ENCODE measurements around the gene CEACAM19. TPM values are rescaled to one million over a fixed set of nuclear protein-coding genes. Genes with fewer than 3 reads are reported as not detected.

CEACAM19 gene
- total RNA-seq, 2 experiments from 2014 or later, result not detected

GRCh38 chr19:44685877-44686276, 14.6 kb downstream of the CEACAM19 start:
- no peaks in the 10 kb centered on the region for H3K79me2 ChIP-seq (ENCODE audit: insufficient read depth, low read depth, low read length)
- ChIA-PET CTCF (ENCODE audit: unreplicated experiment) (no interaction called here), POLR2A (no interaction called here)
- H3K4me1 ChIP-seq (ENCODE audit: insufficient read depth, low read length, poor library complexity, severe bottlenecking), result peaks cover 16% of the 10 kb centered on the region
- intact Hi-C loops (cut with micrococcal nuclease; ENCODE audit: unreplicated experiment), result no loop called here
- H3K9me3 ChIP-seq (ENCODE audit: low read length), result no peaks in the 10 kb centered on the region
- no peaks in the 10 kb centered on the region for H3K36me3 ChIP-seq (ENCODE audit: insufficient read depth, low read length)
- peak overlapping the region; percentile 45 for H3K4me2 ChIP-seq (ENCODE audit: low read length)
- no peak for TF ChIP-seq EZH2phosphoT487 (IDR thresholded peaks at IDR 0.05; ENCODE audit: borderline replicate concordance, low read depth, low read length)
- no peak for TF ChIP-seq CTCF (conservative IDR thresholded peaks at IDR 0.05; ENCODE audit: low read length)
- no peak overlapping the region for H3K27ac ChIP-seq (ENCODE audit: low read depth, low read length, poor library complexity, severe bottlenecking)
- no TSS peak for BruUV-seq (replicated peaks)
- no peaks in the 10 kb centered on the region for H4K20me1 ChIP-seq (ENCODE audit: insufficient read depth, low read length)
- peak overlapping the region; percentile 48 for H2AFZ ChIP-seq (ENCODE audit: low read length)
- DNase-seq (ENCODE audit: low spot score), result no peak
- no peaks in the 10 kb centered on the region for H3K9me2 ChIP-seq (ENCODE audit: insufficient read depth, low read length)
- peak overlapping the region; percentile 6 for H3K4me3 ChIP-seq (ENCODE audit: low read depth, low read length, poor library complexity, severe bottlenecking)

GRCh38 chr19:44686896-44687295, 15.6 kb downstream of the CEACAM19 start:
- intact Hi-C loops (cut with micrococcal nuclease; ENCODE audit: unreplicated experiment), result no loop called here
- Histone ChIP-seq H3K27ac (ENCODE audit: low read depth, low read length, poor library complexity, severe bottlenecking) (no peak overlapping the region), H3K4me3 (ENCODE audit: low read depth, low read length, poor library complexity, severe bottlenecking) (no peak overlapping the region), H3K4me2 (ENCODE audit: low read length) (no peak overlapping the region), H3K9me3 (ENCODE audit: low read length) (no peaks in the 10 kb centered on the region), H3K79me2 (ENCODE audit: insufficient read depth, low read depth, low read length) (no peaks in the 10 kb centered on the region), H3K4me1 (ENCODE audit: insufficient read depth, low read length, poor library complexity, severe bottlenecking) (peaks cover 20% of the 10 kb centered on the region), H4K20me1 (ENCODE audit: insufficient read depth, low read length) (no peaks in the 10 kb centered on the region), H3K36me3 (ENCODE audit: insufficient read depth, low read length) (no peaks in the 10 kb centered on the region), H2AFZ (ENCODE audit: low read length) (no peak overlapping the region), H3K9me2 (ENCODE audit: insufficient read depth, low read length) (no peaks in the 10 kb centered on the region)
- ChIA-PET POLR2A (no interaction called here), CTCF (ENCODE audit: unreplicated experiment) (no interaction called here)
- no peak for DNase-seq (ENCODE audit: low spot score)
- no peak for TF ChIP-seq EZH2phosphoT487 (IDR thresholded peaks at IDR 0.05; ENCODE audit: borderline replicate concordance, low read depth, low read length)
- no TSS peak for BruUV-seq (replicated peaks)

GRCh38 chr19:44687888-44688287, 16.6 kb downstream of the CEACAM19 start:
- Histone ChIP-seq H3K9me2 (ENCODE audit: insufficient read depth, low read length) (no peaks in the 10 kb centered on the region), H3K36me3 (ENCODE audit: insufficient read depth, low read length) (no peaks in the 10 kb centered on the region), H4K20me1 (ENCODE audit: insufficient read depth, low read length) (no peaks in the 10 kb centered on the region), H3K4me1 (ENCODE audit: insufficient read depth, low read length, poor library complexity, severe bottlenecking) (peaks cover 29% of the 10 kb centered on the region), H2AFZ (ENCODE audit: low read length) (no peak overlapping the region), H3K4me2 (ENCODE audit: low read length) (no peak overlapping the region), H3K27ac (ENCODE audit: low read depth, low read length, poor library complexity, severe bottlenecking) (no peak overlapping the region), H3K79me2 (ENCODE audit: insufficient read depth, low read depth, low read length) (no peaks in the 10 kb centered on the region), H3K9me3 (ENCODE audit: low read length) (no peaks in the 10 kb centered on the region), H3K4me3 (ENCODE audit: low read depth, low read length, poor library complexity, severe bottlenecking) (no peak overlapping the region)
- TF ChIP-seq EZH2phosphoT487 (IDR thresholded peaks at IDR 0.05; ENCODE audit: borderline replicate concordance, low read depth, low read length) (no peak), CTCF (conservative IDR thresholded peaks at IDR 0.05; ENCODE audit: low read length) (no peak)
- no TSS peak for BruUV-seq (replicated peaks)
- intact Hi-C loops (cut with micrococcal nuclease; ENCODE audit: unreplicated experiment), result loop anchor here (2.0 kb wide), 1 partner anchor 157 kb away; no protein-coding TSS in a partner anchor
- POLR2A ChIA-PET, result no interaction called here
- CTCF ChIA-PET (ENCODE audit: unreplicated experiment), result no interaction called here
- DNase-seq (ENCODE audit: low spot score), result no peak
